CD8-positive, alpha-beta memory T cell (primary cell): ENCODE measurements around the gene CAPZA2. TPM values are rescaled to one million over a fixed set of nuclear protein-coding genes. Genes with fewer than 3 reads are reported as not detected.
"Not testable (repeated sequence)": the region's sequence is repeated elsewhere in the genome, so short reads cannot be mapped to it uniquely, and the experiment has no call there.

ENCODE experiments used
- CTCF ChIA-PET: fragments of 350-600 bp; sonication (Branson Sonifier 250); formaldehyde crosslinking; loops from one replicate; lab custom pipeline; 2021; ENCODE audit warnings: antibody characterized with exemption; lab: Charles Lee
- POLR2A ChIA-PET: fragments of 350-600 bp; sonication (Branson Sonifier 250); formaldehyde crosslinking; loops from one replicate; lab custom pipeline; 2021; ENCODE audit warnings: antibody characterized with exemption; lab: Charles Lee
- DNase-seq, 5 donors: peaks; one replicate each; pipeline versions ENCODE4 v3.0.0 to v3.0.0-alpha.2; 2020 to 2022; ENCODE audit warnings: mixed read lengths in 1 of 5
- H3K27ac ChIP-seq: one replicate; pipeline ENCODE4 v1.7.0; 2013; ENCODE audit warnings: low read depth, mild to moderate bottlenecking, low read length, moderate library complexity
- H3K27me3 ChIP-seq: 2 replicates; pipeline ENCODE4 v1.7.0; 2013; ENCODE audit warnings: low read length, mild to moderate bottlenecking; ENCODE audit not compliant: insufficient read depth, poor library complexity, severe bottlenecking
- H3K36me3 ChIP-seq: 2 replicates; pipeline ENCODE4 v1.7.0; 2013; ENCODE audit warnings: mild to moderate bottlenecking, low read length, moderate library complexity; ENCODE audit not compliant: insufficient read depth
- H3K4me1 ChIP-seq: 2 replicates; pipeline ENCODE4 v1.7.0; 2013; ENCODE audit warnings: mild to moderate bottlenecking, low read length, moderate library complexity; ENCODE audit not compliant: insufficient read depth
- H3K4me3 ChIP-seq: 2 replicates; pipeline ENCODE4 v1.7.0; 2013; ENCODE audit warnings: mild to moderate bottlenecking, low read length
- H3K9me3 ChIP-seq: 2 replicates; pipeline ENCODE4 v1.7.0; 2013; ENCODE audit warnings: mild to moderate bottlenecking, low read length
- H3K27ac Mint-ChIP-seq, 8 donors: one replicate each; pipeline ENCODE4 v1.8.0; 2020 to 2021; ENCODE audit warnings: mixed read lengths in 8 of 8, mild to moderate bottlenecking in 6 of 8, inconsistent platforms in 3 of 8, moderate library complexity in 3 of 8
- H3K27me3 Mint-ChIP-seq, 2 donors: one replicate each; pipeline ENCODE4 v1.8.0; 2020 to 2021; ENCODE audit warnings: mixed read lengths in 2 of 2, mild to moderate bottlenecking in 1 of 2, moderate library complexity in 1 of 2
- H3K36me3 Mint-ChIP-seq, 3 donors: one replicate each; pipeline ENCODE4 v1.8.0; 2020 to 2021; ENCODE audit warnings: mixed read lengths in 3 of 3, inconsistent platforms in 1 of 3, mild to moderate bottlenecking in 1 of 3
- H3K4me1 Mint-ChIP-seq, 3 donors: one replicate each; pipeline ENCODE4 v1.8.0; 2020 to 2021; ENCODE audit warnings: mixed read lengths in 3 of 3, inconsistent platforms in 1 of 3, mild to moderate bottlenecking in 1 of 3
- H3K4me3 Mint-ChIP-seq, 7 donors: one replicate each; pipeline ENCODE4 v1.8.0; 2020 to 2021; ENCODE audit warnings: mixed read lengths in 7 of 7, mild to moderate bottlenecking in 6 of 7, moderate library complexity in 4 of 7, inconsistent platforms in 2 of 7
- H3K9me3 Mint-ChIP-seq, 5 donors: one replicate each; pipeline ENCODE4 v1.8.0; 2020 to 2022; ENCODE audit warnings: mixed read lengths in 5 of 5, mild to moderate bottlenecking in 3 of 5, moderate library complexity in 2 of 5, inconsistent platforms in 1 of 5
- polyA plus RNA-seq: library from polyadenylated mRNA; unstranded; fragments of 300-500 nt; fragmentation: Illumina TruSeq; gene quantifications from one replicate; pipeline ENCODE4 v1.2.3, GENCODE V29; 2021
- total RNA-seq, 2 experiments: library from RNA; stranded (reverse); gene quantifications; one replicate each; pipeline ENCODE4 v1.2.3, GENCODE V29; 2021

CAPZA2 gene
- total RNA-seq (100 to 1,000 TPM; 170 to 206 TPM), polyA plus RNA-seq (170 TPM)

DNA sequence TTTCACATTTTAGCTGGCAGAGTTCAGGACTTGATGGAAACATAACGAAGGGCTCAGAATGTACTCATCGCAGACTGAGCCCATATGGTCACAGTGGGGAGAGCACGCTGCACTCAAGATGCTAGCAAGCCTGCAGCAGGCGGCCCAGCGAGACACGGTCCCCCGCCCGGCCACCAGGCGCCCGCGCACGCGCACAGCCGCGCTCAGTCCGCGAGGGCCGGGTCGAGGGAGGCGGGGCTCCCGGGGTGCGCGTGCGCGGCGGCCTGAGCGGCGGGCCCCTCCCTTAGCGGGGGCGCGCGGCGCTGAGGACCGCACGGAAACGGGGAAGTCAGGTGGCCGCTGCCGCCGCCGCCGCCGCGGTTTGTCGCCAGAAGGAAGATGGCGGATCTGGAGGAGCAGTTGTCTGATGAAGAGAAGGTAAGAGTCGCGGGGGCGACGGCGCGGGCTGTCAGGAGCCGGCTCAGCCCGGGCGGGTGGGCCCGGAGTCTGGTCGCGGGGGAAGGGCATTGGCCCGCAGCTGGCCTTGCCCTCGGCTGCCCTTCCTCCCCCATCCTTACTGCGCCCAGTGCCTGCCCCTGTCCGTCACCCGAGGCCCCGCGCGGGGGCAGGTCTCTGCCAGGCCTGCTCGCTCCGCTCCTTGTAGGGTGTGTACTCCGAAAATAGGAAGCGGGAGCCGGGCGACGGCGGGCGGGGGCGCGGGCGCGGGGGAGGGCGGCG, at the start of gene CAPZA2:
Gene CAPZA2, plus strand, starts transcription at position 354 of the 717 bp plus-strand sequence. Its CDS starts 25 bp downstream, at position 379.
- peaks cover 36% of the 10 kb centered on the region for H3K4me1 ChIP-seq

GRCh38 chr7:116812860-116813259, 49.5 kb upstream of the CAPZA2 start:
- Mint-ChIP-seq H3K27ac (no peak overlapping the region), H3K36me3 (no peaks in the 10 kb centered on the region), H3K9me3 (no peaks in the 10 kb centered on the region), H3K27me3 (peaks cover 3 to 18% of the 10 kb centered on the region in 2 donors), H3K4me1 (no peaks in the 10 kb centered on the region), H3K4me3 (no peak overlapping the region)
- Histone ChIP-seq H3K9me3 (no peaks in the 10 kb centered on the region), H3K27ac (no peak overlapping the region), H3K27me3 (no peaks in the 10 kb centered on the region), H3K4me1 (no peaks in the 10 kb centered on the region), H3K36me3 (no peaks in the 10 kb centered on the region), H3K4me3 (no peak overlapping the region)
- DNase-seq: no peak
- ChIA-PET CTCF (no interaction called here), POLR2A (no interaction called here)

More for the DNA sequence above, at the start of gene CAPZA2:
- H3K4me3 Mint-ChIP-seq: peak within 1 kb of the TSS; percentile 91 to 98 (median 97)
- peaks cover 42 to 55% (median 54%) of the 10 kb centered on the region in 3 donors for H3K4me1 Mint-ChIP-seq
- peak within 1 kb of the TSS; percentile 68 to 99 (median 96) for H3K27ac Mint-ChIP-seq
- H3K9me3 ChIP-seq: no peaks in the 10 kb centered on the region
- peak; percentile 93 to 96 (median 96) for DNase-seq
- CTCF ChIA-PET: no interaction called here
- peaks cover 0 to 9% (median 0%) of the 10 kb centered on the region in 3 donors for H3K36me3 Mint-ChIP-seq
- H3K27me3 Mint-ChIP-seq: peaks cover 2 to 13% of the 10 kb centered on the region in 2 donors
- no peaks in the 10 kb centered on the region for H3K36me3 ChIP-seq
- H3K9me3 Mint-ChIP-seq: no peaks in the 10 kb centered on the region
- peak within 1 kb of the TSS; percentile 81 for H3K27ac ChIP-seq
- H3K27me3 ChIP-seq: no peaks in the 10 kb centered on the region
- POLR2A ChIA-PET: no interaction called here
- peak within 1 kb of the TSS; percentile 72 for H3K4me3 ChIP-seq

- H3K27ac ChIP-seq, H3K4me3 Mint-ChIP-seq, DNase-seq, H3K4me1 ChIP-seq, H3K4me1 Mint-ChIP-seq, H3K27me3 ChIP-seq, CTCF ChIA-PET, H3K27ac Mint-ChIP-seq, H3K4me3 ChIP-seq, H3K36me3 ChIP-seq, H3K9me3 ChIP-seq, H3K9me3 Mint-ChIP-seq, H3K36me3 Mint-ChIP-seq, POLR2A ChIA-PET: not testable (repeated sequence)
- peaks cover 3 to 15% of the 10 kb centered on the region in 2 donors for H3K27me3 Mint-ChIP-seq
Measured at GRCh38 chr7:116813371-116813770, 49.0 kb upstream of the CAPZA2 start.

GRCh38 chr7:116815041-116815440, 47.3 kb upstream of the CAPZA2 start:
- ChIA-PET POLR2A (no interaction called here), CTCF (interaction anchor here (1.1 kb wide), 1 partner anchor 223 kb away, joined by 4 read pairs; no protein-coding TSS in a partner anchor)
- Mint-ChIP-seq H3K9me3 (no peaks in the 10 kb centered on the region), H3K27ac (no peak overlapping the region), H3K4me1 (no peaks in the 10 kb centered on the region), H3K36me3 (no peaks in the 10 kb centered on the region), H3K27me3 (peaks cover 3 to 15% of the 10 kb centered on the region in 2 donors), H3K4me3 (no peak overlapping the region)
- no peaks in the 10 kb centered on the region for H3K36me3 ChIP-seq
- no peaks in the 10 kb centered on the region for H3K27me3 ChIP-seq
- H3K4me1 ChIP-seq: no peaks in the 10 kb centered on the region
- H3K9me3 ChIP-seq: no peaks in the 10 kb centered on the region
- no peak overlapping the region for H3K4me3 ChIP-seq
- H3K27ac ChIP-seq: no peak overlapping the region
- DNase-seq: no peak

GRCh38 chr7:116820149-116820548, 42.2 kb upstream of the CAPZA2 start:
- Mint-ChIP-seq H3K9me3 (peaks cover 0 to 2% (median 0%) of the 10 kb centered on the region in 5 donors), H3K27ac (no peak overlapping the region), H3K36me3 (no peaks in the 10 kb centered on the region), H3K4me3 (no peak overlapping the region), H3K4me1 (no peaks in the 10 kb centered on the region), H3K27me3 (peaks cover 5 to 24% of the 10 kb centered on the region in 2 donors)
- ChIA-PET POLR2A (no interaction called here), CTCF (no interaction called here)
- H3K36me3 ChIP-seq: no peaks in the 10 kb centered on the region
- H3K4me1 ChIP-seq: no peaks in the 10 kb centered on the region
- H3K27me3 ChIP-seq: no peaks in the 10 kb centered on the region
- no peak for DNase-seq
- H3K4me3 ChIP-seq: no peak overlapping the region
- no peak overlapping the region for H3K27ac ChIP-seq
- H3K9me3 ChIP-seq: no peaks in the 10 kb centered on the region

DNA sequence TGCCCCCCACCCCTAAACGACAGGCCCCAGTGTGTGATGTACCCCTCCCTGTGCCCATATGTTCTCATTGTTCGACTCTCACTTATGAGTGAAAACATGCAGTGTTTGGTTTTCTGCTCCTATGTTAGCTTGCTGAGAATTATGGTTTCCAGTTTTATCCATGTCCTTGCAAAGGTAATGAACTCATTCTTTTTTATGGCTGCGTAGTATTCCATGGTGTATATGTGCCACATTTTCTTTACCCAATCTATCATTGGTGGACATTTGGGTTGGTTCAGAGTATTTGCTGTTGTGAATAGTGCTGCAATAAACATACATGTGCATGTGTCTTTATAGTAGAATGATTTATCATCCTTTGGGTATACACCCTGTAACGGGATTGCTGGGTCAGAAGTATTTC, 40.7 kb upstream of the CAPZA2 start:
- H3K9me3 ChIP-seq, CTCF ChIA-PET, H3K4me1 ChIP-seq, POLR2A ChIA-PET, H3K36me3 ChIP-seq, H3K4me3 ChIP-seq, H3K4me3 Mint-ChIP-seq, H3K9me3 Mint-ChIP-seq, H3K27ac Mint-ChIP-seq, H3K36me3 Mint-ChIP-seq, H3K27me3 ChIP-seq, H3K4me1 Mint-ChIP-seq, DNase-seq, H3K27ac ChIP-seq: not testable (repeated sequence)
- peaks cover 5 to 34% of the 10 kb centered on the region in 2 donors for H3K27me3 Mint-ChIP-seq

DNA sequence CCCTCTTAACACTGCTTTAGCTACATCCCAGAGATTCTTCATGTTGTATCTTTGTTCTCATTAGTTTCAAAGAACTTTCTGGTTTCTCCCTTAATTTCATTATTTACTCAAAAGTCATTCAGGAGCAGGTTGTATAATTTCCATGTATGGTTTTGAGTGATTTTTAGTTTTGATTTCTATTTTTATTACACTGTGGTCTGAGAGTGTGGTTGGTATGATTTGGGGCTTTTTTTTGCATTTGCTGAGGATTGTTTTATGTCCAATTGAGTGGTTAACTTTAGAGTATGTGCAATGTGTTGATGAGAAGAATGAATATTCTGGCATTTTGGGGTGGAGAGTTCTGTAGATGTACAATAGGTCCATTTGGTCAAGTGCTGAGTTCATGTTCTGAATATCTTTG, 37.9 kb upstream of the CAPZA2 start:
- no peaks in the 10 kb centered on the region for H3K27me3 ChIP-seq
- DNase-seq: no peak
- Mint-ChIP-seq H3K4me1 (no peaks in the 10 kb centered on the region), H3K36me3 (no peaks in the 10 kb centered on the region), H3K27ac (no peak overlapping the region), H3K9me3 (peaks cover 0 to 4% (median 0%) of the 10 kb centered on the region in 5 donors), H3K27me3 (peaks cover 2 to 40% of the 10 kb centered on the region in 2 donors), H3K4me3 (no peak overlapping the region)
- H3K4me3 ChIP-seq: no peak overlapping the region
- ChIA-PET POLR2A (no interaction called here), CTCF (no interaction called here)
- H3K36me3 ChIP-seq: no peaks in the 10 kb centered on the region
- H3K4me1 ChIP-seq: no peaks in the 10 kb centered on the region
- no peak overlapping the region for H3K27ac ChIP-seq
- H3K9me3 ChIP-seq: no peaks in the 10 kb centered on the region

- Mint-ChIP-seq H3K27ac (no peak overlapping the region), H3K9me3 (peaks cover 0 to 3% (median 0%) of the 10 kb centered on the region in 5 donors), H3K4me3 (no peak overlapping the region), H3K4me1 (no peaks in the 10 kb centered on the region), H3K36me3 (no peaks in the 10 kb centered on the region), H3K27me3 (peaks cover 0 to 46% of the 10 kb centered on the region in 2 donors)
- ChIA-PET POLR2A (no interaction called here), CTCF (no interaction called here)
- Histone ChIP-seq H3K27ac (no peak overlapping the region), H3K36me3 (no peaks in the 10 kb centered on the region), H3K4me3 (no peak overlapping the region), H3K4me1 (no peaks in the 10 kb centered on the region), H3K27me3 (no peaks in the 10 kb centered on the region), H3K9me3 (no peaks in the 10 kb centered on the region)
- no peak for DNase-seq
Measured at GRCh38 chr7:116828281-116828680, 34.1 kb upstream of the CAPZA2 start.
